ENCODE data around the gene FANCC.

Gene FANCC

GRCh38 chr9:95091601-95092261, 225.8 kb downstream of the FANCC start:
- H3K4me2 ChIP-seq (ENCODE audit: low read length, poor library complexity, severe bottlenecking): no peak overlapping the region
- H2BK120ac ChIP-seq (ENCODE audit: low read depth, low read length): peak overlapping the region; percentile 42
- no peak overlapping the region for H2AFZ ChIP-seq (ENCODE audit: low read depth, low read length)
- no peak overlapping the region for H2BK15ac ChIP-seq (ENCODE audit: low read depth, poor library complexity, severe bottlenecking)
- H3K4me3 ChIP-seq (ENCODE audit: insufficient read depth in 1 of 2, low read depth in 1 of 2, low read length in 2 of 2): no peak overlapping the region
- peak overlapping the region; percentile 42 to 61 for H3K4ac ChIP-seq (ENCODE audit: low read depth in 1 of 2, low read length in 2 of 2)
- peak overlapping the region; percentile 87 for H3K27ac ChIP-seq (ENCODE audit: low read length, poor library complexity, severe bottlenecking)
- no peak overlapping the region for H3K9ac ChIP-seq (ENCODE audit: low read length)
- H3K14ac ChIP-seq (ENCODE audit: low read length in 2 of 2): peak overlapping the region in 1 of 2 experiments; percentile 81
- H2BK12ac ChIP-seq (ENCODE audit: low read length in 2 of 2): peak overlapping the region; percentile 46 to 74
- H3K23ac ChIP-seq (ENCODE audit: low read length in 2 of 2): no peak overlapping the region
- peaks cover 28% of the 10 kb centered on the region for H3K79me1 ChIP-seq (replicated peaks; ENCODE audit: low read length, poor library complexity, severe bottlenecking)
- H2BK5ac ChIP-seq (ENCODE audit: low read depth, low read length, poor library complexity, severe bottlenecking): peak overlapping the region; percentile 68
- no peaks in the 10 kb centered on the region for H3K9me3 ChIP-seq (ENCODE audit: control insufficient read depth, low read length)
- H4K8ac ChIP-seq (ENCODE audit: low read length): peak overlapping the region; percentile 39
- peak overlapping the region; percentile 30 for H4K91ac ChIP-seq (ENCODE audit: low read length)
- H3K4me1 ChIP-seq (ENCODE audit: control insufficient read depth, insufficient read depth, low read depth, low read length): peaks cover 57% of the 10 kb centered on the region
- H2AK5ac ChIP-seq (ENCODE audit: low read length, severe bottlenecking): peak overlapping the region; percentile 42
- peak overlapping the region; percentile 55 to 95 for H3K18ac ChIP-seq (ENCODE audit: low read depth in 1 of 2, low read length in 2 of 2)
- H3K27me3 ChIP-seq (ENCODE audit: control insufficient read depth in 1 of 2, insufficient read depth in 1 of 2, low read length in 2 of 2): no peaks in the 10 kb centered on the region
- H3K36me3 ChIP-seq (ENCODE audit: control insufficient read depth in 1 of 2, insufficient read depth in 2 of 2, low read depth in 1 of 2, low read length in 2 of 2): peaks cover 5 to 54% of the 10 kb centered on the region in 2 experiments
- peak; percentile 87 for DNase-seq
- 50% methylated on average over 12 of the region's 12 CpGs for WGBS

- H3K9me3 ChIP-seq (ENCODE audit: control insufficient read depth, low read length): no peaks in the 10 kb centered on the region
- peaks cover 13 to 54% of the 10 kb centered on the region in 2 experiments for H3K36me3 ChIP-seq (ENCODE audit: control insufficient read depth in 1 of 2, insufficient read depth in 2 of 2, low read depth in 1 of 2, low read length in 2 of 2)
- H2BK15ac ChIP-seq (ENCODE audit: low read depth, poor library complexity, severe bottlenecking): no peak overlapping the region
- H3K4me3 ChIP-seq (ENCODE audit: insufficient read depth in 1 of 2, low read depth in 1 of 2, low read length in 2 of 2): no peak overlapping the region
- no peaks in the 10 kb centered on the region for H3K27me3 ChIP-seq (ENCODE audit: control insufficient read depth in 1 of 2, insufficient read depth in 1 of 2, low read length in 2 of 2)
- H3K27ac ChIP-seq (ENCODE audit: low read length, poor library complexity, severe bottlenecking): peak overlapping the region; percentile 87
- no peak overlapping the region for H3K4me2 ChIP-seq (ENCODE audit: low read length, poor library complexity, severe bottlenecking)
- DNase-seq: no peak
- H3K9ac ChIP-seq (ENCODE audit: low read length): no peak overlapping the region
- 92% methylated on average over 11 of the region's 14 CpGs for WGBS
- peak overlapping the region; percentile 25 to 42 for H3K4ac ChIP-seq (ENCODE audit: low read depth in 1 of 2, low read length in 2 of 2)
- peak overlapping the region; percentile 39 for H4K8ac ChIP-seq (ENCODE audit: low read length)
- H2BK120ac ChIP-seq (ENCODE audit: low read depth, low read length): no peak overlapping the region
- H2AK5ac ChIP-seq (ENCODE audit: low read length, severe bottlenecking): peak overlapping the region; percentile 42
- peaks cover 27% of the 10 kb centered on the region for H3K79me1 ChIP-seq (replicated peaks; ENCODE audit: low read length, poor library complexity, severe bottlenecking)
- peak overlapping the region in 1 of 2 experiments; percentile 5 for H3K23ac ChIP-seq (ENCODE audit: low read length in 2 of 2)
- H3K14ac ChIP-seq (ENCODE audit: low read length in 2 of 2): peak overlapping the region in 1 of 2 experiments; percentile 81
- H2BK5ac ChIP-seq (ENCODE audit: low read depth, low read length, poor library complexity, severe bottlenecking): peak overlapping the region; percentile 68
- H3K4me1 ChIP-seq (ENCODE audit: control insufficient read depth, insufficient read depth, low read depth, low read length): peaks cover 57% of the 10 kb centered on the region
- peak overlapping the region; percentile 21 for H4K91ac ChIP-seq (ENCODE audit: low read length)
- H3K18ac ChIP-seq (ENCODE audit: low read depth in 1 of 2, low read length in 2 of 2): peak overlapping the region; percentile 55 to 95
- H2BK12ac ChIP-seq (ENCODE audit: low read length in 2 of 2): peak overlapping the region in 1 of 2 experiments; percentile 74
- H2AFZ ChIP-seq (ENCODE audit: low read depth, low read length): no peak overlapping the region
These were observed 226.5 kb downstream of the FANCC start for GRCh38 chr9:95090871-95091577.

GRCh38 chr9:95090023-95090791, 227.3 kb downstream of the FANCC start:
- H3K4me1 ChIP-seq (ENCODE audit: control insufficient read depth, insufficient read depth, low read depth, low read length): peaks cover 54% of the 10 kb centered on the region
- peak overlapping the region in 1 of 2 experiments; percentile 88 for H3K14ac ChIP-seq (ENCODE audit: low read length in 2 of 2)
- H3K9ac ChIP-seq (ENCODE audit: low read length): no peak overlapping the region
- no peaks in the 10 kb centered on the region for H3K27me3 ChIP-seq (ENCODE audit: control insufficient read depth in 1 of 2, insufficient read depth in 1 of 2, low read length in 2 of 2)
- no peak overlapping the region for H4K91ac ChIP-seq (ENCODE audit: low read length)
- H3K9me3 ChIP-seq (ENCODE audit: control insufficient read depth, low read length): no peaks in the 10 kb centered on the region
- H3K27ac ChIP-seq (ENCODE audit: low read length, poor library complexity, severe bottlenecking): peak overlapping the region; percentile 87
- no peak overlapping the region for H3K23ac ChIP-seq (ENCODE audit: low read length in 2 of 2)
- peak overlapping the region in 1 of 2 experiments; percentile 42 for H3K18ac ChIP-seq (ENCODE audit: low read depth in 1 of 2, low read length in 2 of 2)
- H3K4me2 ChIP-seq (ENCODE audit: low read length, poor library complexity, severe bottlenecking): no peak overlapping the region
- H2BK5ac ChIP-seq (ENCODE audit: low read depth, low read length, poor library complexity, severe bottlenecking): no peak overlapping the region
- peaks cover 28% of the 10 kb centered on the region for H3K79me1 ChIP-seq (replicated peaks; ENCODE audit: low read length, poor library complexity, severe bottlenecking)
- peak overlapping the region in 1 of 2 experiments; percentile 16 for H2BK12ac ChIP-seq (ENCODE audit: low read length in 2 of 2)
- no peak for DNase-seq
- H4K8ac ChIP-seq (ENCODE audit: low read length): no peak overlapping the region
- no peak overlapping the region for H2AFZ ChIP-seq (ENCODE audit: low read depth, low read length)
- H2BK120ac ChIP-seq (ENCODE audit: low read depth, low read length): no peak overlapping the region
- peak overlapping the region in 1 of 2 experiments; percentile 20 for H3K4ac ChIP-seq (ENCODE audit: low read depth in 1 of 2, low read length in 2 of 2)
- WGBS: 89% methylated on average over 21 of the region's 22 CpGs
- H3K36me3 ChIP-seq (ENCODE audit: control insufficient read depth in 1 of 2, insufficient read depth in 2 of 2, low read depth in 1 of 2, low read length in 2 of 2): peaks cover 21 to 58% of the 10 kb centered on the region in 2 experiments
- H3K4me3 ChIP-seq (ENCODE audit: insufficient read depth in 1 of 2, low read depth in 1 of 2, low read length in 2 of 2): no peak overlapping the region
- peak overlapping the region; percentile 73 for H2AK5ac ChIP-seq (ENCODE audit: low read length, severe bottlenecking)
- no peak overlapping the region for H2BK15ac ChIP-seq (ENCODE audit: low read depth, poor library complexity, severe bottlenecking)

Data from mesenchymal stem cell (in vitro differentiated cells and primary cell).